Mammary epithelial cell (primary cell): Measurements from ENCODE around the gene HMGN1.

Experiments used
- CTCF ChIP-seq, 2 donors: IDR thresholded peaks in 1 of 2; conservative IDR thresholded peaks in 1 of 2; 2 replicates each; pipeline ENCODE4 v1.5.1; 2011 to 2012; ENCODE audit warnings: inconsistent platforms in 2 of 2, low read length in 2 of 2, mild to moderate bottlenecking in 2 of 2, control low read depth in 1 of 2, low read depth in 1 of 2; ENCODE audit not compliant: insufficient read depth in 1 of 2; ENCODE audit errors: extremely low read depth in 1 of 2
- EZH2 ChIP-seq: IDR thresholded peaks from 2 replicates; pipeline ENCODE4 v1.6.1; 2012; ENCODE audit warnings: low read length, inconsistent platforms, borderline replicate concordance

- no peak for TF ChIP-seq CTCF (conservative IDR thresholded peaks at IDR 0.05 in 1 of 2, IDR thresholded peaks at IDR 0.05 in 1 of 2; ENCODE audit: extremely low read depth in 1 of 2, insufficient read depth in 1 of 2, low read depth in 1 of 2, low read length in 2 of 2)
- no peak for TF ChIP-seq EZH2
These were observed 16.1 kb upstream of the HMGN1 start for GRCh38 chr21:39364949-39365348.
